A549 treated with AZD9567 at 1 μM for 4 hours (cell line): ENCODE measurements around the gene IZUMO4. TPM values are rescaled to one million over a fixed set of nuclear protein-coding genes. Genes with fewer than 3 reads are reported as not detected.

Experiments used
- total RNA-seq: library from RNA; stranded (reverse); fragments of 200-300 nt; extraction: Qiagen RNA extraction; gene quantifications from 5 replicates; pipeline ENCODE4 v1.2.3, GENCODE V29; 2022; ENCODE audit not compliant: insufficient read depth

IZUMO4 gene, protein sequence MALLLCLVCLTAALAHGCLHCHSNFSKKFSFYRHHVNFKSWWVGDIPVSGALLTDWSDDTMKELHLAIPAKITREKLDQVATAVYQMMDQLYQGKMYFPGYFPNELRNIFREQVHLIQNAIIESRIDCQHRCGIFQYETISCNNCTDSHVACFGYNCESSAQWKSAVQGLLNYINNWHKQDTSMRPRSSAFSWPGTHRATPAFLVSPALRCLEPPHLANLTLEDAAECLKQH
- total RNA-seq = 0.77 to 1.0 TPM (median 0.88 TPM) in 4 of 5 replicates, not detected in the other

DNA sequence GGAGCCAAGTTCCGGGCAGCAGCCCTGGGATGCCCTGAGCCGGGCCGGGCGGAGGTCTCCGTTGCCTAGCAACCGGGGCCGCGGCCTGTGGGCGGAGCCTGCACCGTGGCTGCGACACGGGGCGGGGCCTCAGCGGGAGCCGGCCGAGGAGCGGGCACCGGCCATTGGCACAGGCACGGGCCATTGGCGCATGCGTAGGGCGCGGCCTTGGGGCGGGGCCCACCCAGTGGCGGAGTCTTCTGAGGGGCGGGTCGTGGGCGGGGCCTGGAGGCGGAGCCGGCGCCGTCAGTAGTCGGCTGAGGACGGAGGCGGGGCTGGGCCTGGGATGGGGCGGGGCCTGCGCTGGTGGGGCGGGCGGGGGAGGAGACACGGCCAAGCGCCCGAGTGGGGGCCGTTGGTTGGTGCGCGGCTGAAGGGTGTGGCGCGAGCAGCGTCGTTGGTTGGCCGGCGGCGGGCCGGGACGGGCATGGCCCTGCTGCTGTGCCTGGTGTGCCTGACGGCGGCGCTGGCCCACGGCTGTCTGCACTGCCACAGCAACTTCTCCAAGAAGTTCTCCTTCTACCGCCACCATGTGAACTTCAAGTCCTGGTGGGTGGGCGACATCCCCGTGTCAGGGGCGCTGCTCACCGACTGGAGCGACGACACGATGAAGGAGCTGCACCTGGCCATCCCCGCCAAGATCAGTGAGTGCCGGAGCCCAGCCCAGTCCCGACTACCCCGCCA is at the start of gene IZUMO4:
Gene IZUMO4 (plus strand): TSS at position 436 of the 723 bp plus-strand sequence. CDS start 31 bp downstream, at position 467.

DNA sequence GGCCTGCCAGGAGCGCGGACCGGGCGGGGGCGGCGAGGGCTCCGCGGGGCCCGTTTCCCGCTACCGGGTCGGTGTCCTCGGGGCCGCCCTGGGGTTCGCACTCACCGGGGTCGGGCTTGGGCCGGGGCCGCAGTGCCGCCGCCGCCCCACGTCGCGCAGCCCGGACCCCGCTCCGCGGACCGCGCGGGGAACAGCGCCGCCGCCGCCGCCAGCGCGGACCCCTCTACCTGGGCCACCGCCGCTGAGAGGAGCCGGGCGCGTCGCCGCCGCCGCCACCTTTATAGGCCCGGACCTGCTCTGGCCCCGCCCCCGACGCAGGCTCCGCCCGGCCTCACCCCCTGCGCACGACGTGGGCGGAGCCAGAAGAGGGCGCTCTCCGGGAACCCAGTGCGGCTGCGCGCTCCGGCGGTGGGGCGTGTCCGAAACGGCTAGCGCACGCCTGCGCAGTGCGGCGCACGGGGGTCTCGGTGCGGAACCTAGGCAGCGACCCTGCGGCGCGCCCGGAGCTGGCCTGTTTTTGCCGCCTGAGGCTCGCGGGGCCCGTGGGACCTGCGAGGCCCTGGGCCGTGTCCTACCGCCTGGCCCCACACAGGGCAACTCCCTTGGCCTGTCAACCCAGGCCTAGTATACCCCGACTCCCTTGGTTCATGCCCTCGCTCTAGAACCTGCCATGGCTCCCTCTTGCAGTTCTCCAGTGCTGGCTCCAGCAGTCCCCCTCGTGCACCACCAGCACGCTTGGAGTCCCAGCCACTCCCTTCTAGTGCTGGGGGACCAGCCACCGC is 45.5 kb upstream of the IZUMO4 start, which contains the start of gene MKNK2:
Gene MKNK2 (minus strand): TSS at position 254 of the 782 bp plus-strand sequence. CDS start 393 bp downstream, outside the sequence.

DNA sequence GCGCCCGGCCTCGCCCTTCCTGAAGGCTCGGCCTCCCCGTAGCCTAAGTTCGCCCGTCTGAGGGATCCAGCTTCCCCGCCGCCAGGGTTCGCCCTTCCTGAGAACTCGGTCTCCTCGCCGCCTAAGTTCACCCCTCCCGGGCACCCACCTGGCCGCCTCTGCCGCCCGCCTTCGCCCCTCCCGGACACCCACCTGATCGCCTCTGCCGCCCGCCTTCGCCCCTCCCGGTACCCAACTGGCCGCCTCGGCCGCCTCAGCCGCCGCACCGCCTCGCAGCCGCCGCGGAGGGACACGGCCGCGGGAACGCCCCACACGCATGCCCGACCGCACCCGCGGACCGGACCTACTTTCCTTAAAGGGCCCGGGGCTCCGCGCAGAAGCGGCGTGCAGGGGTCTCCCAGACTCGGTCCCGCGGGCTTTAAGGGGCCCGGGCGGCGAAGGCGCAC is 658 bp upstream of the IZUMO4 start, which contains the start of gene MOB3A:
Gene MOB3A (minus strand): TSS at position 293 of the 446 bp plus-strand sequence. CDS start 17,766 bp downstream, outside the sequence.

Other genes with a start within 250 kb of the IZUMO4 start
- 13.3 to 22.4 TPM (median 19.1 TPM) in 5 replicates for gene REXO1, start 248.4 kb upstream of the IZUMO4 start, total RNA-seq
- 19.6 to 32.8 TPM (median 29.1 TPM) in 5 replicates for gene KLF16, start 233.3 kb upstream of the IZUMO4 start, total RNA-seq
- 15.9 to 41.3 TPM (median 38.5 TPM) in 5 replicates for gene ABHD17A, start 211.4 kb upstream of the IZUMO4 start, total RNA-seq
- gene ADAT3, start 191.5 kb upstream of the IZUMO4 start, total RNA-seq = 1.3 to 6.9 TPM (median 5.5 TPM) in 5 replicates
- gene SCAMP4, start 191.5 kb upstream of the IZUMO4 start, total RNA-seq = 49.8 to 57.3 TPM (median 55.6 TPM) in 5 replicates
- gene CSNK1G2, start 155.7 kb upstream of the IZUMO4 start, total RNA-seq = 42.0 to 51.9 TPM (median 49.1 TPM) in 5 replicates
- 40.2 to 71.9 TPM (median 43.9 TPM) in 5 replicates for gene BTBD2, start 81.2 kb upstream of the IZUMO4 start, total RNA-seq
- gene MKNK2, start 45.7 kb upstream of the IZUMO4 start, total RNA-seq = 50.1 to 74.3 TPM (median 67.8 TPM) in 5 replicates
- 10.6 to 13.3 TPM (median 12.4 TPM) in 5 replicates for gene MOB3A, start 589 bp upstream of the IZUMO4 start, total RNA-seq
- gene AP3D1, start 54.7 kb downstream of the IZUMO4 start, total RNA-seq = 68.1 to 84.4 TPM (median 79.2 TPM) in 5 replicates
- gene DOT1L, start 67.0 kb downstream of the IZUMO4 start, total RNA-seq = 8.0 to 17.3 TPM (median 16.2 TPM) in 5 replicates
- 35.5 to 62.3 TPM (median 61.5 TPM) in 5 replicates for gene PLEKHJ1, start 139.4 kb downstream of the IZUMO4 start, total RNA-seq
- gene SF3A2, start 139.9 kb downstream of the IZUMO4 start, total RNA-seq = 41.6 to 72.1 TPM (median 68.5 TPM) in 5 replicates
- gene AMH, start 152.4 kb downstream of the IZUMO4 start, total RNA-seq = 8.9 to 21.9 TPM (median 19.7 TPM) in 5 replicates
- 0.54 to 0.89 TPM (median 0.88 TPM) in 4 of 5 replicates, not detected in the other for gene JSRP1, start 159.5 kb downstream of the IZUMO4 start, total RNA-seq
- 0.07 TPM in 1 of 5 replicates, not detected in the others for gene PEAK3, start 185.3 kb downstream of the IZUMO4 start, total RNA-seq
- 0.03 to 0.07 TPM in 2 of 5 replicates, not detected in the others for gene LINGO3, start 211.2 kb downstream of the IZUMO4 start, total RNA-seq
- gene LSM7, start 231.7 kb downstream of the IZUMO4 start, total RNA-seq = 114 to 155 TPM (median 147 TPM) in 5 replicates
- 23.0 to 28.8 TPM (median 26.2 TPM) in 5 replicates for gene SPPL2B, start 231.8 kb downstream of the IZUMO4 start, total RNA-seq